ENCODE data around the gene PEX11A. TPM values are rescaled to one million over a fixed set of nuclear protein-coding genes. Genes with fewer than 3 reads are reported as not detected.

Gene PEX11A
- total RNA-seq, 1 experiment from 2014 or later: 1.3 TPM

- Mint-ChIP-seq H3K9me3 (no peaks in the 10 kb centered on the region), H3K27me3 (ENCODE audit: low read depth) (peaks cover 28% of the 10 kb centered on the region), H3K27ac (no peak overlapping the region), H3K4me3 (no peak overlapping the region), H3K4me1 (peaks cover 3% of the 10 kb centered on the region in 2 experiments), H3K36me3 (ENCODE audit: insufficient read depth in 1 of 3, low read depth in 3 of 3) (no peaks in the 10 kb centered on the region)
- Histone ChIP-seq H3K4me1 (ENCODE audit: insufficient read depth, low read length) (no peaks in the 10 kb centered on the region), H2BK5ac (ENCODE audit: insufficient read length, low read length) (no peak overlapping the region), H3K4me2 (ENCODE audit: insufficient read depth, insufficient read length, low read length) (no peak overlapping the region), H2BK15ac (ENCODE audit: low read depth, low read length) (no peak overlapping the region), H3K79me2 (ENCODE audit: insufficient read depth, low read length) (no peaks in the 10 kb centered on the region), H3K14ac (ENCODE audit: insufficient read depth, low read length) (no peak overlapping the region), H3K56ac (ENCODE audit: insufficient read length, low read depth, low read length) (no peak overlapping the region), H2AFZ (ENCODE audit: low read length) (no peak overlapping the region), H3K27ac (ENCODE audit: insufficient read length, low read depth, low read length) (no peak overlapping the region), H2BK12ac (ENCODE audit: insufficient read length, low read depth, low read length) (no peak overlapping the region), H2BK20ac (ENCODE audit: low read depth, low read length, poor library complexity, severe bottlenecking) (no peak overlapping the region), H4K5ac (ENCODE audit: insufficient read length, low read depth, low read length) (no peak overlapping the region), H3K27me3 (ENCODE audit: insufficient read depth, low read length) (no peaks in the 10 kb centered on the region), H3K23ac (ENCODE audit: insufficient read length, low read depth, low read length) (no peak overlapping the region), H4K8ac (replicated peaks; ENCODE audit: insufficient read length, low read depth, low read length) (no peak overlapping the region), H3K79me1 (ENCODE audit: insufficient read depth, low read depth, low read length, poor library complexity, severe bottlenecking) (no peaks in the 10 kb centered on the region), H2BK120ac (ENCODE audit: low read depth, low read length, poor library complexity, severe bottlenecking) (no peak overlapping the region), H3K9me3 (ENCODE audit: control insufficient read depth, low read depth, low read length) (no peaks in the 10 kb centered on the region), H4K91ac (ENCODE audit: insufficient read length, low read depth, low read length) (no peak overlapping the region), H3T11ph (ENCODE audit: low read length) (no peak overlapping the region), H4K20me1 (ENCODE audit: control insufficient read depth, insufficient read depth, insufficient read length) (no peaks in the 10 kb centered on the region), H3K18ac (ENCODE audit: insufficient read length, low read depth, low read length) (no peak overlapping the region), H3K23me2 (ENCODE audit: insufficient read length, low read depth, low read length, poor library complexity, severe bottlenecking) (peaks cover 4% of the 10 kb centered on the region), H3K4ac (ENCODE audit: low read depth, low read length) (no peak overlapping the region), H2AK5ac (ENCODE audit: insufficient read length, low read length) (no peak overlapping the region), H3K9ac (ENCODE audit: extremely low read depth, insufficient read length, low read length) (no peak overlapping the region)
- no peak for TF ChIP-seq CTCF (conservative IDR thresholded peaks at IDR 0.05)
- WGBS (ENCODE audit: extremely low coverage, insufficient read length, low lambda C conversion rate): no CpG with 5 or more reads among the region's 1 CpG
- no peak for DNase-seq
Measured at GRCh38 chr15:89693696-89694095, 3.1 kb upstream of the PEX11A start.

All from H9 (cell line).